DOHH2 (cell line): Measurements from ENCODE around the gene ROR2.

Source experiments
- H3F3A ChIP-seq: fragments of 200-600 bp; sonication (generic), shearing (Covaris generic); 2 replicates; pipeline ENCODE4 v1.6.0; 2016; ENCODE audit warnings: antibody characterized with exemption, mild to moderate bottlenecking; ENCODE audit not compliant: control insufficient read depth, insufficient read depth
- H3K27ac ChIP-seq: fragments of 200-600 bp; sonication (generic); 2 replicates; pipeline ENCODE4 v1.5.1; 2014; ENCODE audit warnings: low read depth, mild to moderate bottlenecking, low read length, moderate library complexity
- H3K27me3 ChIP-seq: fragments of 200-600 bp; sonication (generic); 2 replicates; pipeline ENCODE4 v1.6.1; 2014; ENCODE audit warnings: mild to moderate bottlenecking, low read length, mixed read lengths; ENCODE audit not compliant: control insufficient read depth
- H3K36me3 ChIP-seq: fragments of 200-600 bp; sonication (generic); 2 replicates; pipeline ENCODE4 v1.6.1; 2014; ENCODE audit warnings: mild to moderate bottlenecking, low read length, moderate library complexity, mixed read lengths; ENCODE audit not compliant: control insufficient read depth
- H3K4me1 ChIP-seq: fragments of 200-600 bp; sonication (generic); 2 replicates; pipeline ENCODE4 v1.6.1; 2014; ENCODE audit warnings: mild to moderate bottlenecking, low read length, mixed read lengths; ENCODE audit not compliant: control insufficient read depth
- H3K4me2 ChIP-seq: fragments of 200-600 bp; sonication (generic); 2 replicates; pipeline ENCODE4 v1.6.0; 2014; ENCODE audit warnings: mild to moderate bottlenecking, low read length, moderate library complexity
- H3K4me3 ChIP-seq: fragments of 200-600 bp; sonication (generic); 2 replicates; pipeline ENCODE4 v1.5.1; 2014; ENCODE audit warnings: mild to moderate bottlenecking, low read length, mixed read lengths
- H3K79me2 ChIP-seq: fragments of 200-600 bp; sonication (generic); 2 replicates; pipeline ENCODE4 v1.6.1; 2014; ENCODE audit warnings: mild to moderate bottlenecking, low read length, mixed read lengths; ENCODE audit not compliant: control insufficient read depth
- H3K9me2 ChIP-seq: fragments of 200-600 bp; sonication (generic); replicated peaks from 2 replicates; pipeline ENCODE4 v1.6.1; 2014; ENCODE audit warnings: mild to moderate bottlenecking, low read length, mixed read lengths; ENCODE audit not compliant: control insufficient read depth
- H3K9me3 ChIP-seq: fragments of 200-600 bp; sonication (generic); 2 replicates; pipeline ENCODE4 v1.6.1; 2014; ENCODE audit warnings: antibody characterized with exemption, low read length, mixed read lengths; ENCODE audit not compliant: control insufficient read depth, insufficient read depth
- H4K20me1 ChIP-seq: fragments of 200-600 bp; sonication (generic); 2 replicates; pipeline ENCODE4 v1.6.0; 2014; ENCODE audit warnings: low read depth, mild to moderate bottlenecking, antibody characterized with exemption, low read length, moderate library complexity; ENCODE audit not compliant: control insufficient read depth, insufficient read depth
- CTCF ChIP-seq: fragments of 200-600 bp; sonication (generic); IDR thresholded peaks from one replicate; pipeline ENCODE4 v1.5.1; 2014; ENCODE audit warnings: antibody characterized with exemption, mild to moderate bottlenecking, low read depth, low read length; ENCODE audit not compliant: poor library complexity, severe bottlenecking
- EZH2phosphoT487 ChIP-seq: fragments of 200-600 bp; sonication (generic); IDR thresholded peaks from 2 replicates; pipeline ENCODE4 v1.6.1; 2017; ENCODE audit warnings: borderline replicate concordance, mild to moderate bottlenecking, antibody characterized with exemption, low read length, moderate library complexity, mixed read lengths

ROR2 gene

GRCh38 chr9:91865041-91865440 is 85.0 kb downstream of the ROR2 start:
- TF ChIP-seq EZH2phosphoT487 (no peak), CTCF (no peak)
- no peak overlapping the region for H3K4me2 ChIP-seq
- H3K4me3 ChIP-seq, result no peak overlapping the region
- H3K9me2 ChIP-seq, result no peaks in the 10 kb centered on the region
- no peaks in the 10 kb centered on the region for H3F3A ChIP-seq
- no peaks in the 10 kb centered on the region for H4K20me1 ChIP-seq
- no peaks in the 10 kb centered on the region for H3K36me3 ChIP-seq
- no peaks in the 10 kb centered on the region for H3K4me1 ChIP-seq
- no peak overlapping the region for H3K27ac ChIP-seq
- no peaks in the 10 kb centered on the region for H3K9me3 ChIP-seq
- H3K27me3 ChIP-seq, result peaks cover 13% of the 10 kb centered on the region; the same call in 1 of the 2 replicates
- H3K79me2 ChIP-seq, result no peaks in the 10 kb centered on the region

- H3K27me3 ChIP-seq, result peaks cover 13% of the 10 kb centered on the region; the same call in 1 of the 2 replicates
- H3K9me2 ChIP-seq, result no peaks in the 10 kb centered on the region
- no peak for TF ChIP-seq CTCF
- no peak for TF ChIP-seq EZH2phosphoT487
- no peaks in the 10 kb centered on the region for H3F3A ChIP-seq
- H3K9me3 ChIP-seq, result no peaks in the 10 kb centered on the region
- no peak overlapping the region for H3K27ac ChIP-seq
- H4K20me1 ChIP-seq, result no peaks in the 10 kb centered on the region
- no peaks in the 10 kb centered on the region for H3K79me2 ChIP-seq
- H3K4me1 ChIP-seq, result no peaks in the 10 kb centered on the region
- no peak overlapping the region for H3K4me3 ChIP-seq
- H3K36me3 ChIP-seq, result no peaks in the 10 kb centered on the region
- H3K4me2 ChIP-seq, result no peak overlapping the region
Measured at GRCh38 chr9:91864380-91864779, 85.6 kb downstream of the ROR2 start.

GRCh38 chr9:91863469-91863868 is 86.6 kb downstream of the ROR2 start:
- no peaks in the 10 kb centered on the region for H3K79me2 ChIP-seq
- H4K20me1 ChIP-seq, result no peaks in the 10 kb centered on the region
- H3K4me2 ChIP-seq, result no peak overlapping the region
- no peaks in the 10 kb centered on the region for H3K9me2 ChIP-seq
- H3K36me3 ChIP-seq, result no peaks in the 10 kb centered on the region
- peaks cover 7% of the 10 kb centered on the region; the same call in 1 of the 2 replicates for H3K27me3 ChIP-seq
- no peak overlapping the region for H3K27ac ChIP-seq
- no peaks in the 10 kb centered on the region for H3F3A ChIP-seq
- H3K4me3 ChIP-seq, result no peak overlapping the region
- no peaks in the 10 kb centered on the region for H3K4me1 ChIP-seq
- TF ChIP-seq CTCF (no peak), EZH2phosphoT487 (no peak)
- H3K9me3 ChIP-seq, result no peaks in the 10 kb centered on the region
